ENCODE measurements around the gene PAH. TPM values are rescaled to one million over a fixed set of nuclear protein-coding genes. Genes with fewer than 3 reads are reported as not detected.

PAH gene
- total and polyA plus RNA-seq, 9 donors, result 0.23 to 2.6 (median 1.3) TPM; not detected in 4

GRCh38 chr12:102948941-102949352 lies 31.9 kb upstream of the PAH start:
- no peak for TF ChIP-seq POLR2A (IDR thresholded peaks at IDR 0.05)
- TF ChIP-seq CTCF (IDR thresholded peaks at IDR 0.05), result peak in 2 of 3 donors; percentile 34 to 53
- intact Hi-C loops (cut with DNase I), result loop anchor here in 1 of 4 donors (5.0 kb wide), 1 partner anchor 598 kb away; no protein-coding TSS in a partner anchor
- no peak overlapping the region for H3K27ac ChIP-seq
- DNase-seq, result peak in 2 of 5 donors; percentile 44 to 66
- H3K36me3 ChIP-seq, result no peaks in the 10 kb centered on the region
- no peaks in the 10 kb centered on the region for H3K4me1 ChIP-seq (ENCODE audit: insufficient read depth)
- no peak overlapping the region for H3K4me3 ChIP-seq
- no peaks in the 10 kb centered on the region for H3K27me3 ChIP-seq
- H3K9me3 ChIP-seq, result no peaks in the 10 kb centered on the region
- 3 to 9% (median 4%) methylated on average over 11 of the region's 11 CpGs for WGBS, 3 donors

DNA sequence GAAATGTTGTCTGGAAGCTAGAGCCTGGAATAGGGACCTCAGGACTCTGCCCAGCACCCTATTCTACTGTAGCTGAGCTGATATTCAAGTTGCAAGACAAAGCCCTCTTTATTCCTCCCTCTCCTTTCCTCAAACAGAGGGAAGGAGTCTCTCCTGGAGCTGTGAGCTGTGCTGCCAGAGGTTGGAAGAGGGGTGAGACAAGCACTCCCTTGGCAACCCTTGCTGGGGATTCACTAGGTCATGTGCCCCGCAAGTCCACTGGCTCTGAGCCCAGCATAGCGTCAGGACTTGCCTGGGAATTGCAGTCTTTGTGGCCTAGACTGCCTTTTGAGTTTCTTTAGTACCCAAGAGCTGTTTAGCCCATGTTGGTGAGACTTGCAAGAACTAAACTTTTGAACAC lies 29.0 kb upstream of the PAH start:
- no peaks in the 10 kb centered on the region for H3K36me3 ChIP-seq
- TF ChIP-seq CTCF (IDR thresholded peaks at IDR 0.05) (no peak), POLR2A (IDR thresholded peaks at IDR 0.05) (no peak), EP300 (IDR thresholded peaks at IDR 0.05) (no peak)
- H3K27ac ChIP-seq, result no peak overlapping the region
- DNase-seq, result no peak
- no peaks in the 10 kb centered on the region for H3K9me3 ChIP-seq
- H3K4me3 ChIP-seq, result no peak overlapping the region
- H3K27me3 ChIP-seq, result no peaks in the 10 kb centered on the region
- no peaks in the 10 kb centered on the region for H3K4me1 ChIP-seq (ENCODE audit: insufficient read depth)
- intact Hi-C loops (cut with DNase I), result loop anchor here in 1 of 4 donors (5.0 kb wide), 1 partner anchor 601 kb away; no protein-coding TSS in a partner anchor
- WGBS, 3 donors, result 41 to 55% (median 49%) methylated on average over 2 of the region's 2 CpGs

DNA sequence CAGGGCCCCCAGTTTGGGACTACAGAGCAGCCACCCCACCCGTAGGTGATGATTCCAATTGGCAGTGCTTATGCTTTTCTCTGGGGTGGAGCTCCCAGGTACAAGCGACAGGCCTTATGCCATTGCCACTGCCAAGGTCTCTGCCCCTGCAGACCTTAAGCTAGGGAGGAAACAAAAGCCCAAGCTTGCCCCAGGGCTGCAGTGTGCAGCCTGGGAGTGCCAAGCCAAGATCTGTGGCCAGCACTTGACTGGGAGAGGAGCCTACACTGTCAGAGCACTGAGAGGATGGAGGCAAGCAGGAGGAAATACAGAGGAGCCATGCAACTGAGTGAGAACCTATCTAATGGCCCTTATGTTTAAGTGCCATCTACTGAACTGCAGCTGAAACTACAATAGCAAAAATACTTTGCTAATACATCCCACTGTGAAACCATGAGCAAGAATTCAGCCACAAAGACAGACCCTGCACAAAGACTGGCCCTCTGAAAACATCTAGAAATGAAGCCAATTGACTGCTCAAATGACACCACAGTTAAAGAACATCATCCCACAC lies 22.7 kb upstream of the PAH start:
- DNase-seq, result no peak
- Histone ChIP-seq H3K9me3 (no peaks in the 10 kb centered on the region), H3K36me3 (no peaks in the 10 kb centered on the region), H3K4me3 (no peak overlapping the region), H3K27me3 (no peaks in the 10 kb centered on the region), H3K4me1 (ENCODE audit: insufficient read depth) (no peaks in the 10 kb centered on the region), H3K27ac (no peak overlapping the region)
- 78 to 95% (median 89%) methylated on average over 2 of the region's 2 CpGs for WGBS, 3 donors
- TF ChIP-seq CTCF (IDR thresholded peaks at IDR 0.05) (no peak), EP300 (IDR thresholded peaks at IDR 0.05) (no peak)
- intact Hi-C loops (cut with DNase I), result no loop called here

- H3K27me3 ChIP-seq, result no peaks in the 10 kb centered on the region
- no peak overlapping the region for H3K4me3 ChIP-seq
- no peaks in the 10 kb centered on the region for H3K36me3 ChIP-seq
- TF ChIP-seq CTCF (IDR thresholded peaks at IDR 0.05), result no peak
- no peak for TF ChIP-seq POLR2A (IDR thresholded peaks at IDR 0.05)
- no peak for TF ChIP-seq EP300 (IDR thresholded peaks at IDR 0.05)
- DNase-seq, result no peak
- no peaks in the 10 kb centered on the region for H3K4me1 ChIP-seq (ENCODE audit: insufficient read depth)
- WGBS, 3 donors, result 52 to 71% (median 54%) methylated on average over 2 of the region's 2 CpGs
- no peak overlapping the region for H3K27ac ChIP-seq
- no peaks in the 10 kb centered on the region for H3K9me3 ChIP-seq
- intact Hi-C loops (cut with DNase I), result no loop called here
Measured at GRCh38 chr12:102939059-102939458, 22.0 kb upstream of the PAH start.
